Measurements from ENCODE around the gene CRHR2. TPM values are rescaled to one million over a fixed set of nuclear protein-coding genes. Genes with fewer than 3 reads are reported as not detected.

CRHR2 gene
- total and polyA plus RNA-seq, 4 donors = 0.02 to 0.20 TPM; not detected in 2

DNA sequence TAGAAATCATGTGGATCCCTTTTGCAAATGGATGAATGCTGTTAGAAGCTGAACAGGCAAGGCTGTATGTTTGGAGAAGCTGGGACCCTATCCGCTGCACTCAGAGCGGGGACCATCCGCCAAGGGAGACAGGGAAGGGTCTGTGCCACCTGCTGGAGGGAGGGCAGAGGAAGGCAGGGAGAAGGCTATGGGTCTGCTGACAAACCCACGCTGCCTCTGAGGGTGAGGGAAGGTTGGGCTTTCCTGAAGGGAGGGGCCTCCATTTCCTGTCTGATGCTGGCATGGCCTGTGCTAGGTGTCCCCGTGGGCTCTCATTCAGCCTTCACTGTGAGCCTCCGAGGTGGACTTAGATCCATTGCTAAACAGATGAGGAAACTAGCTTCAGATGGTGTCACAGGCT, 5.3 kb upstream of the CRHR2 start:
- Histone ChIP-seq H3K9ac (ENCODE audit: insufficient read depth in 1 of 2, low read length in 2 of 2) (no peak overlapping the region), H3K9me3 (ENCODE audit: control insufficient read depth in 4 of 4, insufficient read depth in 3 of 4, low read length in 3 of 4) (no peaks in the 10 kb centered on the region), H3K27me3 (ENCODE audit: control insufficient read depth in 3 of 3, insufficient read depth in 3 of 3, low read length in 2 of 3) (peaks cover 0 to 15% (median 14%) of the 10 kb centered on the region in 3 donors), H3K27ac (ENCODE audit: low read depth in 1 of 2, low read length in 1 of 2) (no peak overlapping the region), H3K4me1 (ENCODE audit: control insufficient read depth in 5 of 5, insufficient read depth in 5 of 5, low read length in 5 of 5) (peaks cover 0 to 6% (median 0%) of the 10 kb centered on the region in 5 donors), H3K4me3 (no peak overlapping the region), H3K36me3 (ENCODE audit: control insufficient read depth in 4 of 4, insufficient read depth in 4 of 4, low read length in 4 of 4) (no peaks in the 10 kb centered on the region)
- 68 to 74% methylated on average over 5 to 6 of the region's 6 CpGs for WGBS, 2 donors
- ATAC-seq (ENCODE audit: insufficient read depth, low FRiP score) (no peak), DNase-seq (no peak)
- TF ChIP-seq, protein P1, sequence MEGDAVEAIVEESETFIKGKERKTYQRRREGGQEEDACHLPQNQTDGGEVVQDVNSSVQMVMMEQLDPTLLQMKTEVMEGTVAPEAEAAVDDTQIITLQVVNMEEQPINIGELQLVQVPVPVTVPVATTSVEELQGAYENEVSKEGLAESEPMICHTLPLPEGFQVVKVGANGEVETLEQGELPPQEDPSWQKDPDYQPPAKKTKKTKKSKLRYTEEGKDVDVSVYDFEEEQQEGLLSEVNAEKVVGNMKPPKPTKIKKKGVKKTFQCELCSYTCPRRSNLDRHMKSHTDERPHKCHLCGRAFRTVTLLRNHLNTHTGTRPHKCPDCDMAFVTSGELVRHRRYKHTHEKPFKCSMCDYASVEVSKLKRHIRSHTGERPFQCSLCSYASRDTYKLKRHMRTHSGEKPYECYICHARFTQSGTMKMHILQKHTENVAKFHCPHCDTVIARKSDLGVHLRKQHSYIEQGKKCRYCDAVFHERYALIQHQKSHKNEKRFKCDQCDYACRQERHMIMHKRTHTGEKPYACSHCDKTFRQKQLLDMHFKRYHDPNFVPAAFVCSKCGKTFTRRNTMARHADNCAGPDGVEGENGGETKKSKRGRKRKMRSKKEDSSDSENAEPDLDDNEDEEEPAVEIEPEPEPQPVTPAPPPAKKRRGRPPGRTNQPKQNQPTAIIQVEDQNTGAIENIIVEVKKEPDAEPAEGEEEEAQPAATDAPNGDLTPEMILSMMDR (IDR thresholded peaks at IDR 0.05; ENCODE audit: control extremely low read depth, extremely low read depth) = no peak

DNA sequence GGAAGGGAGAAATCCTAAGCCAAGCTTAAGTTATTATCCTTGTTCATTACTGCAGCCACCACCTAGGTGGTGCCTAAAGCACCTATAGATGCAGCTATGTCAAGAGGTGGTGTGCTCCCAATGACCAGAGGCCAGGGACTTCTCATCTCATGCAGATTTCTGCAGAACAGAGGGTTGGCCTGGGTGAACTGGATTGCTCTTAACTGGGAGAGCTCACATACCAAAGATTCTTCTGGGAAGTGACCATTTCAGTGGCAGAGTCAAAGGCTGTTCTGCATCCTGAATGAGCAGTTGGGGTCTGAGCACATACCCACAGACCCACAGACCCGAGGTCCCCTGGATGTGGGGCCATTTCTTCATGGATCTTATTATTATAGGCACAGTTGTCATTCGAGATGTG, 2.1 kb upstream of the CRHR2 start:
- 57 to 70% methylated on average over 2 of the region's 2 CpGs for WGBS, 2 donors
- H3K4me1 ChIP-seq (ENCODE audit: control insufficient read depth in 5 of 5, insufficient read depth in 5 of 5, low read length in 5 of 5) = peaks cover 0 to 20% (median 6%) of the 10 kb centered on the region in 5 donors
- no peaks in the 10 kb centered on the region for H3K9me3 ChIP-seq (ENCODE audit: control insufficient read depth in 4 of 4, insufficient read depth in 3 of 4, low read length in 3 of 4)
- ATAC-seq (ENCODE audit: insufficient read depth, low FRiP score) (no peak), DNase-seq (no peak)
- TF ChIP-seq, protein P1 (IDR thresholded peaks at IDR 0.05; ENCODE audit: control extremely low read depth, extremely low read depth) = no peak
- H3K4me3 ChIP-seq = no peak overlapping the region
- H3K36me3 ChIP-seq (ENCODE audit: control insufficient read depth in 4 of 4, insufficient read depth in 4 of 4, low read length in 4 of 4) = no peaks in the 10 kb centered on the region
- H3K9ac ChIP-seq (ENCODE audit: insufficient read depth in 1 of 2, low read length in 2 of 2) = no peak overlapping the region
- H3K27me3 ChIP-seq (ENCODE audit: control insufficient read depth in 3 of 3, insufficient read depth in 3 of 3, low read length in 2 of 3) = peaks cover 0 to 40% (median 34%) of the 10 kb centered on the region in 3 donors
- H3K27ac ChIP-seq (ENCODE audit: low read depth in 1 of 2, low read length in 1 of 2) = no peak overlapping the region

DNA sequence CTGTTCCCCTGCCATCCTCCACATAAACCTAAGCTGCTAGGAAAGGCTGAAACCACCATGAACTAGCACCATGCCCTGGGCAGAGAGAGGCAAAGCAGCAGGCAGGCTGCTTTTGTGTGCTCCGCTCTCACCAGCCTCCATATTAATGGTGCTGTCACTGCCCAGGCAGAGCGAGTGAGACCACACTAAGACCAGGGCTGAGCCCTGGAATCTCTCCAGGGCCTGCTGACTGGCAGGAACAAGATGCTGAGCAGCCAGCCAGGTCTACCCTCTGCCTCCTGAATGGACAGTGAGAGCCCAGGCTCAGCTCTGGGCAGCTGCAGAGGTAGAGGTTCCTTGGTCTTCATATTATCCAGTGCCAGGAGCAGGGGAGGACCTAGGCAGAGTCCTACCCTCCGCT, 1.6 kb upstream of the CRHR2 start:
- H3K27me3 ChIP-seq (ENCODE audit: control insufficient read depth in 3 of 3, insufficient read depth in 3 of 3, low read length in 2 of 3) = peaks cover 0 to 46% (median 39%) of the 10 kb centered on the region in 3 donors
- WGBS, 2 donors = 85 to 90% methylated on average over 3 of the region's 3 CpGs
- TF ChIP-seq, protein P1 (IDR thresholded peaks at IDR 0.05; ENCODE audit: control extremely low read depth, extremely low read depth) = no peak
- no peaks in the 10 kb centered on the region for H3K36me3 ChIP-seq (ENCODE audit: control insufficient read depth in 4 of 4, insufficient read depth in 4 of 4, low read length in 4 of 4)
- no peak overlapping the region for H3K27ac ChIP-seq (ENCODE audit: low read depth in 1 of 2, low read length in 1 of 2)
- H3K4me3 ChIP-seq = no peak overlapping the region
- no peak overlapping the region for H3K9ac ChIP-seq (ENCODE audit: insufficient read depth in 1 of 2, low read length in 2 of 2)
- H3K9me3 ChIP-seq (ENCODE audit: control insufficient read depth in 4 of 4, insufficient read depth in 3 of 4, low read length in 3 of 4) = no peaks in the 10 kb centered on the region
- DNase-seq = no peak
- H3K4me1 ChIP-seq (ENCODE audit: control insufficient read depth in 5 of 5, insufficient read depth in 5 of 5, low read length in 5 of 5) = peaks cover 0 to 20% (median 6%) of the 10 kb centered on the region in 5 donors
- ATAC-seq (ENCODE audit: insufficient read depth, low FRiP score) = no peak

DNA sequence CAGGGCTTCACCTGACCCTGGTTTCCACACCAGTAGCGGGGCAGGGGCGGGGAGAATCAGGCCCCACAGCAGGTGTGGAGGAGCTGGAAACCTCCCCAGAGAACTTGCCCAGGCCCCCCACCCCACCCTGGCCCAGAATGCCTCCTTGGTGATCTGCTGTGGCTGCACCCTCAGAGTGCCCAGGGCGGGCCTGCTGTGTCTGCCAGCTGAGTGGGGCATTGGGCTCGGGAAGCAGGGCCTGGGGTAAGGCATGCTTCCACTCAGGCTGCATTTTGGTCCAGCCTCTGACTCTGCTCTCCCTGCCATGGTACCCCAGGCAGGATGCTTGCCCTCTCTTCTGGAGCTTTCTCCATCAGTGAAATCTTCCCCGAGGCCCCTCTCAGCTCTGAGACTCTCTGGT, 1.1 kb upstream of the CRHR2 start:
- Histone ChIP-seq H3K9ac (ENCODE audit: insufficient read depth in 1 of 2, low read length in 2 of 2) (no peak overlapping the region), H3K4me1 (ENCODE audit: control insufficient read depth in 5 of 5, insufficient read depth in 5 of 5, low read length in 5 of 5) (peaks cover 0 to 16% (median 6%) of the 10 kb centered on the region in 5 donors), H3K27ac (ENCODE audit: low read depth in 1 of 2, low read length in 1 of 2) (no peak overlapping the region), H3K4me3 (no peak overlapping the region), H3K36me3 (ENCODE audit: control insufficient read depth in 4 of 4, insufficient read depth in 4 of 4, low read length in 4 of 4) (no peaks in the 10 kb centered on the region), H3K9me3 (ENCODE audit: control insufficient read depth in 4 of 4, insufficient read depth in 3 of 4, low read length in 3 of 4) (peaks cover 0 to under 1% (median 0%) of the 10 kb centered on the region in 4 donors), H3K27me3 (ENCODE audit: control insufficient read depth in 3 of 3, insufficient read depth in 3 of 3, low read length in 2 of 3) (peaks cover 0 to 50% (median 45%) of the 10 kb centered on the region in 3 donors)
- 91 to 92% methylated on average over 5 of the region's 5 CpGs for WGBS, 2 donors
- TF ChIP-seq, protein P1 (IDR thresholded peaks at IDR 0.05; ENCODE audit: control extremely low read depth, extremely low read depth) = no peak
- no peak for DNase-seq
- no peak for ATAC-seq (ENCODE audit: insufficient read depth, low FRiP score)

Data from lung (tissue), 12 donors.